Right ventricle myocardium superior (tissue), 1 donor: ENCODE measurements around the gene MYLIP. TPM values are rescaled to one million over a fixed set of nuclear protein-coding genes. Genes with fewer than 3 reads are reported as not detected.
A peak's percentile ranks its signal among the peaks of the same experiment; 100 is the strongest.

Source experiments
- ATAC-seq: fragments of 200-7000 bp; cut with Tn5 transposase; one replicate; pipeline ENCODE4 v1.9.1; 2020; ENCODE audit warnings: mild to moderate bottlenecking; ENCODE audit not compliant: poor library complexity
- DNase-seq: peaks from one replicate; pipeline ENCODE4 v3.0.0-alpha.2; 2020
- intact Hi-C: fragments of 100-400 bp; cut with DNase I; formaldehyde crosslinking; loops from one replicate; pipeline ENCODE4 v1.11.2; 2022
- microRNA-seq: library from miRNA; unstranded; fragments of <30 nt; microRNA quantifications from one replicate; pipeline ENCODE4 v1.2.0, GENCODE V29; 2020
- total RNA-seq: library from RNA; stranded (reverse); fragmentation: NEBNext Ultra II Directional; extraction: Animal tissue kit (Norgen Biotek cat#: 25700); gene quantifications from one replicate; pipeline ENCODE4 v1.2.1, GENCODE V29; 2021
- donor health status: DM: no; HTN: yes; CAD: no; lungs with severe emphysema.

The MYLIP gene
- total RNA-seq, 1 donor from 2014 or later: 12.2 TPM

DNA sequence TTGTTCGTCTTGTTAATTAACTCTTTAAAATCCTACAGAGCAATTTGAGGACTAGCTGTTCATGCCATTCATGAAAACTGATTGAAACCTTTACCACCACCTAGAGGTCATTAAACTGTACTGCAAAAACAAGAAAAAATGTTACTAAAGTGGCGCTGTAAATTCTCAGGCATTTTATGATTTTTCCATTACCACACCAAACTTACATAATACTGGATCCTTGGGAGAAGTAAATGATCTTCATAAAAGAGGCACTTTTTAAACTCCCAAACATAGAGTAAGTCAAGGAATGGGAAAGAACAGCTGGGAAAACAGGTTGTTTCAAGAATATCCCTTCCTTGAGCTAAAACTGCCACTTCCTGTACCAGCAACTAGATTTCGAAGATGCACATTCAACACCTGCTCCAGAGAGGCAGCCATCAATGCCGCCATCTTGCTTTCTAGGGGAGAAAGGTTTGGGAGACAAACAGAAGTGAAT lies 54.3 kb downstream of the MYLIP start:
- DNase-seq (no peak), ATAC-seq (peak; percentile 66)
- intact Hi-C loops: no loop called here

DNA sequence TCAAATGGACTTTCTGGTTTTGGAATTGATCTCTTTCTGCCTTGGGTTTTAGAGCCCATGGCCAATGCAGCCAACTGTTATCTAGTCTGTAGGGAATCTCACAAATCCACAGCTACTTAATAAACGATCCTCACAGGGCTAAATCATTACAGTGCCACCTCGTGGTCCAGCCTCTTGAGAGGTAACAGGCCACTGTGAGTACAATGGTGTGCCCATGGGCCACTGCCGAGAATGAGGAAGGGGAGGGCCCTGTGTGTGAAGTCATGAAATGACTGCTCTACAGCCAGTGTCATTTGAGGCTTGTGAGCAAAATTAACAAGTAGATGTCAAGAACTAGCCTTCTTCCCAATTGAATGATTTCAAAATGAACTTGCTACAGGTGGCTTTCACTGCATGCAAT lies 55.2 kb downstream of the MYLIP start:
- intact Hi-C loops: loop anchor here (2.0 kb wide), 1 partner anchor 493 kb away; no protein-coding TSS in a partner anchor
- DNase-seq (peak; percentile 46), ATAC-seq (peak; percentile 65)

DNA sequence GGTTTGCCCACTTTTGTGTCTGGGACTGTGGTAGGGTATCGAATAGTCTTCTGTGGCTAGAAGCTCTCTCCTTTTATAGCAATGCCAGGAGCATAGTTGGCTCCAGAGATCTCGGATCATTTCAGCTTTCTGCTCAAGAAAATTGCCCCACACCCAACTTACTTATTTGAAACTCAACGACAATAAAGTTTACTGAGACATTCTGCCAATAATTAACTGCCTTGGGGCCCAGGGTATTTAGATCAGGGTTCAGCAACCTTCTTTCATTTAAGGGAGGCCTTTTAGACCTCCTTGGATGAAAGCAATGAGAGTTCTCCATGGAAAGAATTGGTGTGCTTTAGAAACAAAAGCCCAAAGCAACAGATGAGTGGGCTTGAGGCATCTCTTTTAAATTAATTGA lies 55.7 kb downstream of the MYLIP start:
- intact Hi-C loops: loop anchor here (2.0 kb wide), 1 partner anchor 494 kb away; no protein-coding TSS in a partner anchor
- ATAC-seq (no peak), DNase-seq (no peak)

- ATAC-seq (no peak), DNase-seq (no peak)
- intact Hi-C loops: no loop called here
Measured at GRCh38 chr6:16187176-16187575, 58.3 kb downstream of the MYLIP start.

GRCh38 chr6:16190214-16190613 lies 61.3 kb downstream of the MYLIP start:
- intact Hi-C loops: no loop called here
- ATAC-seq: no peak

DNA sequence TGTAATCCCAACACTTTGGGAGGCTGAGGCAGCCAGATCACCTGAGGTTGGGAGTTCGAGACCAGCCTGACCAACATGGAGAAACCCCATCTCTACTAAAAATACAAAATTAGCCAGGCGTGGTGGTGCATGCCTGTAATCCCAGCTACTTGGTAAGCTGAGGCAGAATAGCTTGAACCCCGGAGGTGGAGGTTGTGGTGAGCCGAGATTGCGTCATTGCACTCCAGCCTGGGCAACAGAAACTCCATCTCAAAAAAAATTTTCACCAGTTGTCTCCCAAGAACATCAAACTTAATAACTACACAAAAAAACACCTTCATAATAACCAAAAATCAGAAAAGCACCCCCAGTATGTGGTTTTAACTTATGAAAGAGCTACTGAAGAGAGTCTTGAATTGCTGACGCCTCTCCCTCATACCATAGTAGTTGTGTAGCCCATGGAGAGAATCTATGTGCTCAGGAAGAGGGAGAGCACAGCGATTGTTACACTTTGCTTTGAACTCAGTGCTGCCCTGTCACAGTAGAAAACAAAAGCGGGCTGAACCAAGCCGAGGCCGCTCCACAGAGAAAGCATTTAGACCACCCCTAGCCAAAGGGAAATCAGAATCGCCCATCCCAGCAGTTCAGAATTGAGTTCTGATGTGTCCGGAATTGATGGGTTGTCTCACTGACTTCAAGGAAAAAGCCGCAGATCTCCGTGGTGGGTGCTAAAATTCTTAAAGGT lies 67.5 kb downstream of the MYLIP start:
- ATAC-seq: no peak
- no peak for DNase-seq
- intact Hi-C loops: no loop called here

More at GRCh38 chr6:16190214-16190613, 61.3 kb downstream of the MYLIP start:
- no peak for DNase-seq

DNA sequence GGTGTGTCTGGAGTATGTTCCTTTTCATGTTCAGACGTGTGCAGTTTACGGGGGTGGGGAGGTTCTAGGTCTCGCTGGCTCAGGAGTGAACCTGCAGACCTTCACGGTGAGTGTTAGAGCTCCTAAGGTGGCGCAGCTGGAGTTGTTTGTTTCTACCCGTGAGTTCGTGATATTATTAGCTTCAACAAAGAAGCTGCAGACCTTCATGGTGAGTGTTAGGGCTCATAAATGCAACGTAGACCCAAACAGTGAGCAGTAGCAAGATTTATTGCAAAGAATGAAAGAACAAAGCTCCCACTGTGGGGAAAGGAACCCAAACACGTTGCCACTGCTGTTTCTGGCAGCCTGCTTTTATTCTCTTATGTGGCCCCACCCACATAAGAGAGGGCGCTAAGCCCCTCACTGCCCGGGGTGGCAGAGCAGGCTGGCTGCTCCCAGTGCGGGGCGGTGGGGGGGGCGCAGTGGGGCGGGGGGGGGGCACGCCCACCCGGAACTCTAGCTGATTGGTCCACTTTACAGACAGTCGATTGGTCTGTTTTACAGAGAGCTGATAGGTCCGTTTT lies 68.2 kb downstream of the MYLIP start:
- intact Hi-C loops: no loop called here
- DNase-seq (no peak), ATAC-seq (no peak)

Small RNA genes lying within 50 kb of the gene (microRNA-seq; reads per million reads assigned to microRNA genes)
- gene MIR4639: not detected

Other genes starting within 250 kb of the MYLIP start
- gene GMPR, start 109.5 kb downstream of the MYLIP start, total RNA-seq: 121 TPM